ENCODE results near the gene ACR.

DNA sequence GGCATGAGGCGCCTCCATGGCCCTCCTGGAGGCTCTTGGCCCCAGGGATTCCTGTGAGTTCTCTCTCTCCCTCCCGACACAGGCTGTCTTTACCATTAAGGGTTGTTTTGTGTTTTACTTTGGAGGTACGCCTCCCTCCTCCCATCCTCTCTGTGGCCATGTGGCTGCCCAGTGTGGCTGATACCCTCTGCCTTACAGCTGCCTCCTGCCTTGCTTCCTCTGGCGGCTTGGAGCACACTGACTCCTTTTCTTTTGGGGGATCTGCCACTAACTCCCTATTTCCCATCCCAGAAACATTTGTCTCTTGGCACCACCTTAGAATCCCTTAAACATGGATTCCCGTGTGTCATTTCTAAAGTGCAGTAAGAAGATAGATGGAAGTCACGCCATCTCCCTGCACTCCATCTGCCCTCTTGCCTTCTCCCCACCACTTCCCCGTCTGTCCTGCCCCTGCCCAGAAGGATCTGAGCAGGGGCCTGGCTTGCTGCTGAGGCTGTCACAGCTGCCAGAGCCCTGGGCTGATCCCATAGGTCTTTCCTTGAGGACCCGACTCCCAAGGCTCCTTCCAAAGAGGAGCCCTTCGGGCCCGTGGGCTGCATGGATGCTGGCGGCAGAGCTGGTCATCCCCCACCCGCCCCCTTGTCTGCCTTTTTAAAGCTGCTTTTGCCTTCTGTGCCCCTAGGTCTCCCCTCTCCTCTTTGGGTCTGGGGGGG, 15.1 kb upstream of the ACR start:
- TF ChIP-seq SIN3A (IDR thresholded peaks at IDR 0.05; ENCODE audit: borderline replicate concordance, insufficient read depth, low read depth, low read length): no peak
- TF ChIP-seq, protein P1, sequence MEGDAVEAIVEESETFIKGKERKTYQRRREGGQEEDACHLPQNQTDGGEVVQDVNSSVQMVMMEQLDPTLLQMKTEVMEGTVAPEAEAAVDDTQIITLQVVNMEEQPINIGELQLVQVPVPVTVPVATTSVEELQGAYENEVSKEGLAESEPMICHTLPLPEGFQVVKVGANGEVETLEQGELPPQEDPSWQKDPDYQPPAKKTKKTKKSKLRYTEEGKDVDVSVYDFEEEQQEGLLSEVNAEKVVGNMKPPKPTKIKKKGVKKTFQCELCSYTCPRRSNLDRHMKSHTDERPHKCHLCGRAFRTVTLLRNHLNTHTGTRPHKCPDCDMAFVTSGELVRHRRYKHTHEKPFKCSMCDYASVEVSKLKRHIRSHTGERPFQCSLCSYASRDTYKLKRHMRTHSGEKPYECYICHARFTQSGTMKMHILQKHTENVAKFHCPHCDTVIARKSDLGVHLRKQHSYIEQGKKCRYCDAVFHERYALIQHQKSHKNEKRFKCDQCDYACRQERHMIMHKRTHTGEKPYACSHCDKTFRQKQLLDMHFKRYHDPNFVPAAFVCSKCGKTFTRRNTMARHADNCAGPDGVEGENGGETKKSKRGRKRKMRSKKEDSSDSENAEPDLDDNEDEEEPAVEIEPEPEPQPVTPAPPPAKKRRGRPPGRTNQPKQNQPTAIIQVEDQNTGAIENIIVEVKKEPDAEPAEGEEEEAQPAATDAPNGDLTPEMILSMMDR (IDR thresholded peaks at IDR 0.05): no peak
- no peak for TF ChIP-seq POLR2AphosphoS5 (IDR thresholded peaks at IDR 0.05; ENCODE audit: low read depth, low read length)
- TF ChIP-seq, protein P2, sequence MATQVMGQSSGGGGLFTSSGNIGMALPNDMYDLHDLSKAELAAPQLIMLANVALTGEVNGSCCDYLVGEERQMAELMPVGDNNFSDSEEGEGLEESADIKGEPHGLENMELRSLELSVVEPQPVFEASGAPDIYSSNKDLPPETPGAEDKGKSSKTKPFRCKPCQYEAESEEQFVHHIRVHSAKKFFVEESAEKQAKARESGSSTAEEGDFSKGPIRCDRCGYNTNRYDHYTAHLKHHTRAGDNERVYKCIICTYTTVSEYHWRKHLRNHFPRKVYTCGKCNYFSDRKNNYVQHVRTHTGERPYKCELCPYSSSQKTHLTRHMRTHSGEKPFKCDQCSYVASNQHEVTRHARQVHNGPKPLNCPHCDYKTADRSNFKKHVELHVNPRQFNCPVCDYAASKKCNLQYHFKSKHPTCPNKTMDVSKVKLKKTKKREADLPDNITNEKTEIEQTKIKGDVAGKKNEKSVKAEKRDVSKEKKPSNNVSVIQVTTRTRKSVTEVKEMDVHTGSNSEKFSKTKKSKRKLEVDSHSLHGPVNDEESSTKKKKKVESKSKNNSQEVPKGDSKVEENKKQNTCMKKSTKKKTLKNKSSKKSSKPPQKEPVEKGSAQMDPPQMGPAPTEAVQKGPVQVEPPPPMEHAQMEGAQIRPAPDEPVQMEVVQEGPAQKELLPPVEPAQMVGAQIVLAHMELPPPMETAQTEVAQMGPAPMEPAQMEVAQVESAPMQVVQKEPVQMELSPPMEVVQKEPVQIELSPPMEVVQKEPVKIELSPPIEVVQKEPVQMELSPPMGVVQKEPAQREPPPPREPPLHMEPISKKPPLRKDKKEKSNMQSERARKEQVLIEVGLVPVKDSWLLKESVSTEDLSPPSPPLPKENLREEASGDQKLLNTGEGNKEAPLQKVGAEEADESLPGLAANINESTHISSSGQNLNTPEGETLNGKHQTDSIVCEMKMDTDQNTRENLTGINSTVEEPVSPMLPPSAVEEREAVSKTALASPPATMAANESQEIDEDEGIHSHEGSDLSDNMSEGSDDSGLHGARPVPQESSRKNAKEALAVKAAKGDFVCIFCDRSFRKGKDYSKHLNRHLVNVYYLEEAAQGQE (IDR thresholded peaks at IDR 0.05; ENCODE audit: insufficient read depth in 1 of 2, low read depth in 2 of 2, low read length in 1 of 2): no peak
- TF ChIP-seq TCF7L2 (IDR thresholded peaks at IDR 0.05; ENCODE audit: low read depth, low read length): no peak

Measured in Panc1 (cell line).